ENCODE results near the gene CRIP2.
A peak's percentile ranks its signal among the peaks of the same experiment; 100 is the strongest.

CRIP2 gene

GRCh38 chr14:105447651-105448640 lies 26.7 kb upstream of the CRIP2 start:
- Histone ChIP-seq H3K18ac (ENCODE audit: low read length) (peak overlapping the region; percentile 68), H3K14ac (ENCODE audit: low read length) (no peak overlapping the region), H2AFZ (ENCODE audit: insufficient read depth, low read length, poor library complexity) (no peak overlapping the region), H3K36me3 (ENCODE audit: control insufficient read depth in 1 of 2, insufficient read depth in 2 of 2, low read length in 2 of 2) (peaks cover 59 to 63% of the 10 kb centered on the region in 2 experiments), H2BK12ac (ENCODE audit: low read length) (no peak overlapping the region), H3K4me3 (ENCODE audit: low read depth, low read length) (no peak overlapping the region), H2BK120ac (ENCODE audit: insufficient read depth, low read length, poor library complexity) (no peak overlapping the region), H3K79me2 (ENCODE audit: control insufficient read depth, insufficient read depth, low read length, poor library complexity) (no peaks in the 10 kb centered on the region), H3K4ac (ENCODE audit: low read depth, low read length) (peak overlapping the region; percentile 25), H3K27me3 (ENCODE audit: insufficient read depth, low read length) (no peaks in the 10 kb centered on the region), H4K8ac (ENCODE audit: low read depth, low read length) (no peak overlapping the region), H3K4me1 (ENCODE audit: control insufficient read depth in 1 of 2, insufficient read depth in 2 of 2, low read length in 2 of 2) (peaks cover 0 to 7% of the 10 kb centered on the region in 2 experiments), H3K27ac (ENCODE audit: low read depth, low read length) (no peak overlapping the region), H3K9ac (ENCODE audit: low read length) (no peak overlapping the region), H3K4me2 (ENCODE audit: low read length) (no peak overlapping the region), H2BK5ac (ENCODE audit: low read depth, low read length, poor library complexity) (no peak overlapping the region), H3K23ac (ENCODE audit: low read length) (no peak overlapping the region), H2AK5ac (ENCODE audit: low read length) (no peak overlapping the region), H3K9me3 (ENCODE audit: insufficient read depth, low read depth, low read length) (peaks cover 6% of the 10 kb centered on the region), H4K91ac (ENCODE audit: low read depth, low read length) (no peak overlapping the region), H4K12ac (ENCODE audit: low read depth, low read length) (peak overlapping the region; percentile 24), H3K79me1 (ENCODE audit: low read length) (no peaks in the 10 kb centered on the region)
- DNase-seq = no peak
- no CpG with 5 or more reads among the region's 31 CpGs for WGBS (ENCODE audit: extremely low coverage, insufficient coverage, insufficient read length)

GRCh38 chr14:105448706-105449111 lies 25.9 kb upstream of the CRIP2 start:
- WGBS (ENCODE audit: extremely low coverage, insufficient coverage, insufficient read length) = no CpG with 5 or more reads among the region's 16 CpGs
- Histone ChIP-seq H3K79me1 (ENCODE audit: low read length) (no peaks in the 10 kb centered on the region), H3K4me1 (ENCODE audit: control insufficient read depth in 1 of 2, insufficient read depth in 2 of 2, low read length in 2 of 2) (peaks cover 0 to 7% of the 10 kb centered on the region in 2 experiments), H3K9ac (ENCODE audit: low read length) (no peak overlapping the region), H3K4ac (ENCODE audit: low read depth, low read length) (peak overlapping the region; percentile 25), H3K4me3 (ENCODE audit: low read depth, low read length) (no peak overlapping the region), H3K27me3 (ENCODE audit: insufficient read depth, low read length) (no peaks in the 10 kb centered on the region), H2BK120ac (ENCODE audit: insufficient read depth, low read length, poor library complexity) (no peak overlapping the region), H4K91ac (ENCODE audit: low read depth, low read length) (no peak overlapping the region), H3K36me3 (ENCODE audit: control insufficient read depth in 1 of 2, insufficient read depth in 2 of 2, low read length in 2 of 2) (peaks cover 61 to 66% of the 10 kb centered on the region in 2 experiments), H2BK12ac (ENCODE audit: low read length) (no peak overlapping the region), H2AFZ (ENCODE audit: insufficient read depth, low read length, poor library complexity) (no peak overlapping the region), H3K18ac (ENCODE audit: low read length) (peak overlapping the region; percentile 33), H3K23ac (ENCODE audit: low read length) (no peak overlapping the region), H2AK5ac (ENCODE audit: low read length) (no peak overlapping the region), H4K8ac (ENCODE audit: low read depth, low read length) (no peak overlapping the region), H2BK5ac (ENCODE audit: low read depth, low read length, poor library complexity) (no peak overlapping the region), H3K79me2 (ENCODE audit: control insufficient read depth, insufficient read depth, low read length, poor library complexity) (no peaks in the 10 kb centered on the region), H3K14ac (ENCODE audit: low read length) (no peak overlapping the region), H3K4me2 (ENCODE audit: low read length) (no peak overlapping the region), H3K9me3 (ENCODE audit: insufficient read depth, low read depth, low read length) (peaks cover 4% of the 10 kb centered on the region), H4K12ac (ENCODE audit: low read depth, low read length) (peak overlapping the region; percentile 24), H3K27ac (ENCODE audit: low read depth, low read length) (no peak overlapping the region)
- peak; percentile 51 to 83 for DNase-seq

GRCh38 chr14:105449276-105450122 lies 25.1 kb upstream of the CRIP2 start:
- no peak overlapping the region for H2AFZ ChIP-seq (ENCODE audit: insufficient read depth, low read length, poor library complexity)
- peak overlapping the region; percentile 17 for H3K18ac ChIP-seq (ENCODE audit: low read length)
- no peak overlapping the region for H2BK5ac ChIP-seq (ENCODE audit: low read depth, low read length, poor library complexity)
- no peak overlapping the region for H3K14ac ChIP-seq (ENCODE audit: low read length)
- H2AK5ac ChIP-seq (ENCODE audit: low read length) = no peak overlapping the region
- WGBS (ENCODE audit: extremely low coverage, insufficient coverage, insufficient read length) = no CpG with 5 or more reads among the region's 47 CpGs
- H4K12ac ChIP-seq (ENCODE audit: low read depth, low read length) = no peak overlapping the region
- no peak overlapping the region for H4K91ac ChIP-seq (ENCODE audit: low read depth, low read length)
- DNase-seq = no peak
- H3K36me3 ChIP-seq (ENCODE audit: control insufficient read depth in 1 of 2, insufficient read depth in 2 of 2, low read length in 2 of 2) = peaks cover 69 to 73% of the 10 kb centered on the region in 2 experiments
- H3K27me3 ChIP-seq (ENCODE audit: insufficient read depth, low read length) = no peaks in the 10 kb centered on the region
- no peak overlapping the region for H3K4me3 ChIP-seq (ENCODE audit: low read depth, low read length)
- no peak overlapping the region for H2BK120ac ChIP-seq (ENCODE audit: insufficient read depth, low read length, poor library complexity)
- no peak overlapping the region for H4K8ac ChIP-seq (ENCODE audit: low read depth, low read length)
- H3K23ac ChIP-seq (ENCODE audit: low read length) = no peak overlapping the region
- H3K4ac ChIP-seq (ENCODE audit: low read depth, low read length) = no peak overlapping the region
- H3K4me2 ChIP-seq (ENCODE audit: low read length) = no peak overlapping the region
- H3K9me3 ChIP-seq (ENCODE audit: insufficient read depth, low read depth, low read length) = peaks cover 4% of the 10 kb centered on the region
- no peaks in the 10 kb centered on the region for H3K79me2 ChIP-seq (ENCODE audit: control insufficient read depth, insufficient read depth, low read length, poor library complexity)
- no peaks in the 10 kb centered on the region for H3K79me1 ChIP-seq (ENCODE audit: low read length)
- H2BK12ac ChIP-seq (ENCODE audit: low read length) = no peak overlapping the region
- H3K27ac ChIP-seq (ENCODE audit: low read depth, low read length) = no peak overlapping the region
- peaks cover 0 to 7% of the 10 kb centered on the region in 2 experiments for H3K4me1 ChIP-seq (ENCODE audit: control insufficient read depth in 1 of 2, insufficient read depth in 2 of 2, low read length in 2 of 2)
- H3K9ac ChIP-seq (ENCODE audit: low read length) = no peak overlapping the region

GRCh38 chr14:105450123-105450505 lies 24.5 kb upstream of the CRIP2 start:
- H2BK120ac ChIP-seq (ENCODE audit: insufficient read depth, low read length, poor library complexity) = no peak overlapping the region
- H3K9me3 ChIP-seq (ENCODE audit: insufficient read depth, low read depth, low read length) = peaks cover 4% of the 10 kb centered on the region
- no peak overlapping the region for H3K9ac ChIP-seq (ENCODE audit: low read length)
- H2BK12ac ChIP-seq (ENCODE audit: low read length) = no peak overlapping the region
- no peaks in the 10 kb centered on the region for H3K79me2 ChIP-seq (ENCODE audit: control insufficient read depth, insufficient read depth, low read length, poor library complexity)
- no peak for DNase-seq
- no CpG with 5 or more reads among the region's 22 CpGs for WGBS (ENCODE audit: extremely low coverage, insufficient coverage, insufficient read length)
- no peak overlapping the region for H2BK5ac ChIP-seq (ENCODE audit: low read depth, low read length, poor library complexity)
- H4K12ac ChIP-seq (ENCODE audit: low read depth, low read length) = no peak overlapping the region
- no peak overlapping the region for H4K91ac ChIP-seq (ENCODE audit: low read depth, low read length)
- no peaks in the 10 kb centered on the region for H3K27me3 ChIP-seq (ENCODE audit: insufficient read depth, low read length)
- H3K18ac ChIP-seq (ENCODE audit: low read length) = no peak overlapping the region
- H3K36me3 ChIP-seq (ENCODE audit: control insufficient read depth in 1 of 2, insufficient read depth in 2 of 2, low read length in 2 of 2) = peaks cover 70 to 77% of the 10 kb centered on the region in 2 experiments
- H3K4me2 ChIP-seq (ENCODE audit: low read length) = no peak overlapping the region
- no peak overlapping the region for H3K4me3 ChIP-seq (ENCODE audit: low read depth, low read length)
- no peaks in the 10 kb centered on the region for H3K79me1 ChIP-seq (ENCODE audit: low read length)
- H2AFZ ChIP-seq (ENCODE audit: insufficient read depth, low read length, poor library complexity) = no peak overlapping the region
- H3K27ac ChIP-seq (ENCODE audit: low read depth, low read length) = no peak overlapping the region
- H4K8ac ChIP-seq (ENCODE audit: low read depth, low read length) = no peak overlapping the region
- no peak overlapping the region for H2AK5ac ChIP-seq (ENCODE audit: low read length)
- peaks cover 0 to 7% of the 10 kb centered on the region in 2 experiments for H3K4me1 ChIP-seq (ENCODE audit: control insufficient read depth in 1 of 2, insufficient read depth in 2 of 2, low read length in 2 of 2)
- no peak overlapping the region for H3K4ac ChIP-seq (ENCODE audit: low read depth, low read length)
- H3K14ac ChIP-seq (ENCODE audit: low read length) = no peak overlapping the region
- H3K23ac ChIP-seq (ENCODE audit: low read length) = no peak overlapping the region
